ENCODE data around the gene MIB1. TPM values are rescaled to one million over a fixed set of nuclear protein-coding genes. Genes with fewer than 3 reads are reported as not detected.

Gene MIB1
- total RNA-seq, 1 experiment from 2014 or later = 66.3 TPM

GRCh38 chr18:21760321-21760720, 19.7 kb downstream of the MIB1 start:
- CTCF ChIA-PET = no interaction called here
- no peak for DNase-seq (ENCODE audit: low read depth, low spot score)
- no peak for TF ChIP-seq POLR2AphosphoS5 (IDR thresholded peaks at IDR 0.05; ENCODE audit: low read depth, low read length)
- TF ChIP-seq CTCF (IDR thresholded peaks at IDR 0.05) = no peak
- TF ChIP-seq REST (IDR thresholded peaks at IDR 0.05; ENCODE audit: insufficient read depth in 1 of 2, low read depth in 2 of 2, low read length in 1 of 2) = no peak
- no peak for TF ChIP-seq TCF7L2 (IDR thresholded peaks at IDR 0.05; ENCODE audit: low read depth, low read length)
- TF ChIP-seq SIN3A (IDR thresholded peaks at IDR 0.05; ENCODE audit: borderline replicate concordance, insufficient read depth, low read depth, low read length) = no peak
- no peaks in the 10 kb centered on the region for H3K27me3 ChIP-seq (ENCODE audit: control insufficient read depth, insufficient read depth, low read length)
- H3K4me1 ChIP-seq (ENCODE audit: control insufficient read depth, insufficient read depth, low read length) = peaks cover 11% of the 10 kb centered on the region
- no peak for ATAC-seq
- no peak overlapping the region for H3K4me3 ChIP-seq (ENCODE audit: low read depth in 2 of 2, low read length in 2 of 2)
- intact Hi-C loops (cut with micrococcal nuclease; ENCODE audit: unreplicated experiment) = no loop called here
- no TSS peak for BruUV-seq (replicated peaks)
- in situ Hi-C loops (cut with HindIII; ENCODE audit: low pct_unique_long_range_greater_than_20kb, low sequenced_read_pairs) = no loop called here
- H3K27ac ChIP-seq (ENCODE audit: low read length) = no peak overlapping the region
- no peaks in the 10 kb centered on the region for H3K9me3 ChIP-seq (ENCODE audit: control insufficient read depth, insufficient read depth, low read depth, low read length)
- no peaks in the 10 kb centered on the region; the same call in 1 of the 2 replicates for H3K36me3 ChIP-seq (ENCODE audit: control insufficient read depth, insufficient read depth, low read length)
- POLR2A ChIA-PET = interaction anchor here (0.6 kb wide), 1 partner anchor 19 kb away, joined by 7 read pairs; no protein-coding TSS in a partner anchor

- Histone ChIP-seq H3K4me1 (ENCODE audit: control insufficient read depth, insufficient read depth, low read length) (peaks cover 11% of the 10 kb centered on the region), H3K27me3 (ENCODE audit: control insufficient read depth, insufficient read depth, low read length) (no peaks in the 10 kb centered on the region), H3K27ac (ENCODE audit: low read length) (no peak overlapping the region), H3K9me3 (ENCODE audit: control insufficient read depth, insufficient read depth, low read depth, low read length) (no peaks in the 10 kb centered on the region), H3K36me3 (ENCODE audit: control insufficient read depth, insufficient read depth, low read length) (no peaks in the 10 kb centered on the region; the same call in 1 of the 2 replicates), H3K4me3 (ENCODE audit: low read depth in 2 of 2, low read length in 2 of 2) (no peak overlapping the region)
- TF ChIP-seq TCF7L2 (IDR thresholded peaks at IDR 0.05; ENCODE audit: low read depth, low read length) (no peak), SIN3A (IDR thresholded peaks at IDR 0.05; ENCODE audit: borderline replicate concordance, insufficient read depth, low read depth, low read length) (no peak), POLR2AphosphoS5 (IDR thresholded peaks at IDR 0.05; ENCODE audit: low read depth, low read length) (no peak), CTCF (IDR thresholded peaks at IDR 0.05) (no peak), REST (IDR thresholded peaks at IDR 0.05; ENCODE audit: insufficient read depth in 1 of 2, low read depth in 2 of 2, low read length in 1 of 2) (no peak)
- ChIA-PET CTCF (no interaction called here), POLR2A (no interaction called here)
- intact Hi-C loops (cut with micrococcal nuclease; ENCODE audit: unreplicated experiment) = no loop called here
- BruUV-seq (replicated peaks) = no TSS peak
- ATAC-seq (no peak), DNase-seq (ENCODE audit: low read depth, low spot score) (no peak)
- in situ Hi-C loops (cut with HindIII; ENCODE audit: low pct_unique_long_range_greater_than_20kb, low sequenced_read_pairs) = no loop called here
These were observed 21.0 kb downstream of the MIB1 start for GRCh38 chr18:21761471-21762115.
